ENCODE results near the gene LRRN2. TPM values are rescaled to one million over a fixed set of nuclear protein-coding genes. Genes with fewer than 3 reads are reported as not detected.

The LRRN2 gene
- total and polyA plus RNA-seq, 2 of the 8 experiments (the other 6 are each of a cell fraction or from before 2014, with no cell fraction given), result 1.8 to 2.3 TPM

DNA sequence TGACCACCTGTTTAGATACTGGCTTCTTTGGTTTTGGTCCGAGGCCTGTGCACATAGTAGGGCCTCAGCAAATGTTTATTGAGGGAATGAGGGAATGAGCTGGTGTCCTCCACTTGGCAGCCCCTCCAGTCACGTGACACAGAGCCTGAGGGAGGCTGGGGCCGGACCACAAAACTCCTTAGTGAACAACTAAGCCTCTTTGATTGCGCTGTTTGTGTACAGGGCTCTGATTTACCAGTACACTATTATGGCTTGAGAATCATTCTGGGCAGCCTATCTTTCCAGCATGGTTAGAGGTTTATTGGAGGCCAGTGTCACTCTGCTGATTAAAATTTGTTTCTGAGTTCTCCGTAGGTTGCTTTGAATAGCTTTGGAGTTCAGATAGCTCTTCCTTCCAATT lies 10.2 kb upstream of the LRRN2 start:
- Histone ChIP-seq H2BK20ac (ENCODE audit: low read length) (no peak overlapping the region), H2BK5ac (ENCODE audit: low read depth, low read length) (no peak overlapping the region), H3K79me1 (ENCODE audit: low read depth, low read length) (no peaks in the 10 kb centered on the region), H3K27ac (ENCODE audit: low read depth, low read length) (no peak overlapping the region), H3K4me2 (ENCODE audit: insufficient read depth in 1 of 2, low read depth in 2 of 2, low read length in 2 of 2) (no peak overlapping the region), H3K56ac (replicated peaks; ENCODE audit: insufficient read length, low read depth, low read length) (no peak overlapping the region), H3K23me2 (ENCODE audit: low read depth, low read length) (no peaks in the 10 kb centered on the region; the same call in 1 of the 2 replicates), H2BK12ac (ENCODE audit: low read depth, low read length) (no peak overlapping the region), H3K9ac (replicated peaks in 1 of 4; ENCODE audit: extremely low read depth in 1 of 4, low read depth in 3 of 4, low read length in 3 of 4) (no peak overlapping the region), H3K36me3 (ENCODE audit: control insufficient read depth in 2 of 4, insufficient read depth in 4 of 4, low read length in 3 of 4) (no peaks in the 10 kb centered on the region), H3K27me3 (replicated peaks in 1 of 4; ENCODE audit: control insufficient read depth in 3 of 4, extremely low read depth in 1 of 4, insufficient read depth in 3 of 4, low read length in 3 of 4) (no peaks in the 10 kb centered on the region; a peak in 1 of 7 replicates), H3K23ac (ENCODE audit: insufficient read length) (no peak overlapping the region), H3K79me2 (ENCODE audit: control insufficient read depth in 1 of 2, insufficient read depth in 2 of 2, low read length in 2 of 2) (no peaks in the 10 kb centered on the region), H3K4me3 (ENCODE audit: extremely low read depth in 1 of 4, insufficient read depth in 2 of 4, low read depth in 3 of 4, low read length in 4 of 4) (no peak overlapping the region), H3K9me3 (ENCODE audit: insufficient read depth in 2 of 2, low read depth in 1 of 2, low read length in 1 of 2) (no peaks in the 10 kb centered on the region), H2BK120ac (replicated peaks; ENCODE audit: low read depth, low read length) (no peak overlapping the region), H3K4me1 (replicated peaks in 1 of 4; ENCODE audit: control insufficient read depth in 3 of 4, insufficient read depth in 4 of 4, low read length in 3 of 4) (peaks cover 1 to 4% (median 2%) of the 10 kb centered on the region in 4 experiments; a peak in 5 of 7 replicates), H4K20me1 (replicated peaks in 1 of 2; ENCODE audit: control insufficient read depth in 1 of 2, insufficient read depth in 2 of 2, low read length in 2 of 2) (no peaks in the 10 kb centered on the region), H4K5ac (ENCODE audit: insufficient read length, low read depth, low read length) (no peak overlapping the region), H4K91ac (replicated peaks; ENCODE audit: insufficient read length, low read length) (no peak overlapping the region), H4K8ac (ENCODE audit: extremely low read depth, insufficient read depth, low read length) (no peak overlapping the region), H3K14ac (ENCODE audit: insufficient read length) (no peak overlapping the region), H2AFZ (ENCODE audit: low read length) (no peak overlapping the region), H3K4ac (replicated peaks; ENCODE audit: insufficient read length, low read depth, low read length) (no peak overlapping the region), H2BK15ac (ENCODE audit: low read length) (no peak overlapping the region), H2AK5ac (ENCODE audit: low read depth, low read length) (no peak overlapping the region), H3K18ac (ENCODE audit: extremely low read depth, low read length) (no peak overlapping the region)
- CTCF ChIA-PET (ENCODE audit: partially characterized antibody), result interaction anchor here (0.9 to 5.0 kb wide), 8 partner anchors 10 to 117 kb away, joined by 3 to 53 read pairs (median 4); no protein-coding TSS in a partner anchor
- POLR2A ChIA-PET (ENCODE audit: partially characterized antibody), result no interaction called here
- FAIRE-seq, result no peak
- WGBS, 2 experiments (ENCODE audit: extremely low coverage in 1 of 2, insufficient coverage in 1 of 2, insufficient read length in 1 of 2, insufficient replicate concordance in 2 of 2, low coverage in 1 of 2, low lambda C conversion rate in 2 of 2, missing lambda C conversion rate in 1 of 2), result 86% methylated on average over 5 of the region's 5 CpGs; no CpG with 5 or more reads in 1 of the 2 experiments
- no peak for TF ChIP-seq RNF2 (IDR thresholded peaks at IDR 0.05; ENCODE audit: borderline replicate concordance, low read depth, low read length, missing control alignments, poor library complexity, severe bottlenecking)
- TF ChIP-seq CTCF (IDR thresholded peaks at IDR 0.05; ENCODE audit: control extremely low read depth in 1 of 3, insufficient read depth in 1 of 3, low read depth in 1 of 3, low read length in 3 of 3), result no peak
- TF ChIP-seq SIX5 (IDR thresholded peaks at IDR 0.05; ENCODE audit: low read depth, low read length), result no peak
- no peak for DNase-seq (ENCODE audit: low read depth in 1 of 2, low spot score in 2 of 2)
